Breast epithelium (tissue), 4 donors: ENCODE data around the gene ERFL. TPM values are rescaled to one million over a fixed set of nuclear protein-coding genes. Genes with fewer than 3 reads are reported as not detected.

Experiments
- DNase-seq, 2 donors: peaks; one replicate each; pipeline ENCODE4 v3.0.0-alpha.2; 2019; ENCODE audit warnings: low spot score in 2 of 2
- H3K27ac ChIP-seq, 2 donors: fragments of 200-600 bp; sonication (generic) in 1 of 2; one replicate each; pipeline ENCODE4 v1.5.1; 2016 to 2019; ENCODE audit warnings: mild to moderate bottlenecking in 1 of 2
- H3K27me3 ChIP-seq, 2 donors: fragments of 200-600 bp; sonication (generic) in 1 of 2; one replicate each; pipeline versions ENCODE4 v1.5.1 to v1.6.0; 2017 to 2019; ENCODE audit warnings: control low read depth in 1 of 2, mild to moderate bottlenecking in 1 of 2
- H3K36me3 ChIP-seq: fragments of 200-600 bp; one replicate; pipeline ENCODE4 v1.5.1; 2019
- H3K4me1 ChIP-seq, 2 donors: fragments of 200-600 bp; sonication (generic); one replicate each; pipeline ENCODE4 v1.5.1; 2016 to 2019; ENCODE audit warnings: control low read depth in 1 of 2
- H3K4me3 ChIP-seq, 3 donors: fragments of 200-600 bp; sonication (generic); 1 replicate in 2 of 3; 2 replicates in 1 of 3; pipeline ENCODE4 v1.5.1; 2016 to 2019; ENCODE audit warnings: mild to moderate bottlenecking in 3 of 3, moderate library complexity in 2 of 3
- H3K9me3 ChIP-seq, 2 donors: fragments of 200-600 bp; sonication (generic) in 1 of 2; one replicate each; pipeline ENCODE4 v1.5.1; 2016 to 2019; ENCODE audit warnings: control low read depth in 1 of 2
- POLR2A ChIP-seq: fragments of 450-650 bp; IDR thresholded peaks from one replicate; pipeline ENCODE4 v1.6.1; 2016; ENCODE audit warnings: antibody characterized with exemption, mild to moderate bottlenecking, moderate library complexity
- POLR2AphosphoS5 ChIP-seq, 3 donors: sonication (generic); formaldehyde crosslinking; IDR thresholded peaks; one replicate each; pipeline ENCODE4 v1.6.1; 2017; ENCODE audit warnings: antibody characterized with exemption in 3 of 3
- intact Hi-C: fragments of 100-400 bp; cut with DNase I; formaldehyde crosslinking; loops from one replicate; pipeline ENCODE4 v1.15.1; 2023; ENCODE audit warnings: low total_unique reads
- total RNA-seq, 3 donors: library from RNA; depleted of rRNA; stranded (reverse); fragments of >200 nt; gene quantifications; one replicate each; pipeline ENCODE4 v1.1.0, GENCODE V29; 2016
- TF ChIP-seq, protein P1 (sequence below), 3 donors: fragments of 450-650 bp; IDR thresholded peaks; one replicate each; pipeline ENCODE4 v1.5.1; 2016 to 2017; ENCODE audit warnings: antibody characterized with exemption in 3 of 3, mild to moderate bottlenecking in 3 of 3, moderate library complexity in 3 of 3

The ERFL gene
- total RNA-seq, 3 donors from 2014 or later, result 0.15 TPM; not detected in 2

DNA sequence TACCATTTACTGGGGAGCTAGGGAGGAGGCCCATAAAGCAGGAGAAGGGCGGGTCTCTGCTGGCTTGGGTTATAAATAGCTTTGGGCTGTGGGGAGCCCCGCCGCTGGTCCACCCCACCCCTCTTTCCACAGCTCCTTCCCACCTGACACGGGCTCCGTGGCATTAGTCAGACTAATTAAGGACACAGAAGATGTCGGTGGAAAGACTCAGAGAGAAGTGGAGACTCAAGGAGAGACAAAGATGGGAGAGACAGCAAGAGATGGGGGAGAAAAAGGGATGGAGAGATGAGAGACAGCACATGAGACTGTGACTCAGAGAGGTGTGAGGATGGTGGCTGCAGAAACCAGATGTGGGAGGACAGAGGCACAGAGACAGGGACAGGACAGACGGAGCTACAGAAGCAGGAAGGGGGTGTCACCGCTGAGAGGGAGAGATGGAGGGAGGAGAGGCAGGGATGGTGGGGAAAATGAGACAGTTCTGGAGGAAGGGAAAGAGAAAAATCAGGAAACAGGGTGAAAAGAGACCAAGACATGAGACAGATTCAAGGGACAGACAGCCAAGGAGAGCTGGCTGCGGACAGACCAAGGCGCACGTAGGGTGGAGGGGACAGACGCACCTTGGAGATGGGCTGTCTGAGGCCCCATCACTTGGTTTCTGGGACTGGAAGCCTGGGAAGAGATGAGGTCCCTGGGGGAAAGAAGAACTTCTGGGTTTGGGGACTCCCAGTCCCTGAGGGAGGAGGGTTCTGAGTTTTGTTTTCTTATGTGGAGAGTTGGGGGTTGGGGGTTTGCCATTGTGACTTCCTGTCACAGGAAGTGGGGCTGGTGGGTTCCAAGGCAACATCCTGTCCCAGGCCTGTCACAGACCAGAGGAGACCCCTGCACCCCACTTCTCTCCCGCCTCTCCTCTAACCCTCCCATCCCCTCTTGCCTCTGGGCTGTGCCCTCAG, 41.2 kb downstream of the ERFL start:
- H3K9me3 ChIP-seq, result no peaks in the 10 kb centered on the region
- no peaks in the 10 kb centered on the region for H3K27me3 ChIP-seq
- intact Hi-C loops, result no loop called here
- H3K36me3 ChIP-seq, result no peaks in the 10 kb centered on the region
- DNase-seq, result no peak
- H3K4me1 ChIP-seq, result peaks cover 0 to 6% of the 10 kb centered on the region in 2 donors
- TF ChIP-seq POLR2A, result no peak
- no peak for TF ChIP-seq POLR2AphosphoS5 (IDR thresholded peaks at IDR 0.05)
- TF ChIP-seq, protein P1, sequence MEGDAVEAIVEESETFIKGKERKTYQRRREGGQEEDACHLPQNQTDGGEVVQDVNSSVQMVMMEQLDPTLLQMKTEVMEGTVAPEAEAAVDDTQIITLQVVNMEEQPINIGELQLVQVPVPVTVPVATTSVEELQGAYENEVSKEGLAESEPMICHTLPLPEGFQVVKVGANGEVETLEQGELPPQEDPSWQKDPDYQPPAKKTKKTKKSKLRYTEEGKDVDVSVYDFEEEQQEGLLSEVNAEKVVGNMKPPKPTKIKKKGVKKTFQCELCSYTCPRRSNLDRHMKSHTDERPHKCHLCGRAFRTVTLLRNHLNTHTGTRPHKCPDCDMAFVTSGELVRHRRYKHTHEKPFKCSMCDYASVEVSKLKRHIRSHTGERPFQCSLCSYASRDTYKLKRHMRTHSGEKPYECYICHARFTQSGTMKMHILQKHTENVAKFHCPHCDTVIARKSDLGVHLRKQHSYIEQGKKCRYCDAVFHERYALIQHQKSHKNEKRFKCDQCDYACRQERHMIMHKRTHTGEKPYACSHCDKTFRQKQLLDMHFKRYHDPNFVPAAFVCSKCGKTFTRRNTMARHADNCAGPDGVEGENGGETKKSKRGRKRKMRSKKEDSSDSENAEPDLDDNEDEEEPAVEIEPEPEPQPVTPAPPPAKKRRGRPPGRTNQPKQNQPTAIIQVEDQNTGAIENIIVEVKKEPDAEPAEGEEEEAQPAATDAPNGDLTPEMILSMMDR (IDR thresholded peaks at IDR 0.05), result no peak
- peak overlapping the region; percentile 65 to 81 for H3K27ac ChIP-seq
- H3K4me3 ChIP-seq, result peak overlapping the region in 2 of 3 donors; percentile 10 to 41

DNA sequence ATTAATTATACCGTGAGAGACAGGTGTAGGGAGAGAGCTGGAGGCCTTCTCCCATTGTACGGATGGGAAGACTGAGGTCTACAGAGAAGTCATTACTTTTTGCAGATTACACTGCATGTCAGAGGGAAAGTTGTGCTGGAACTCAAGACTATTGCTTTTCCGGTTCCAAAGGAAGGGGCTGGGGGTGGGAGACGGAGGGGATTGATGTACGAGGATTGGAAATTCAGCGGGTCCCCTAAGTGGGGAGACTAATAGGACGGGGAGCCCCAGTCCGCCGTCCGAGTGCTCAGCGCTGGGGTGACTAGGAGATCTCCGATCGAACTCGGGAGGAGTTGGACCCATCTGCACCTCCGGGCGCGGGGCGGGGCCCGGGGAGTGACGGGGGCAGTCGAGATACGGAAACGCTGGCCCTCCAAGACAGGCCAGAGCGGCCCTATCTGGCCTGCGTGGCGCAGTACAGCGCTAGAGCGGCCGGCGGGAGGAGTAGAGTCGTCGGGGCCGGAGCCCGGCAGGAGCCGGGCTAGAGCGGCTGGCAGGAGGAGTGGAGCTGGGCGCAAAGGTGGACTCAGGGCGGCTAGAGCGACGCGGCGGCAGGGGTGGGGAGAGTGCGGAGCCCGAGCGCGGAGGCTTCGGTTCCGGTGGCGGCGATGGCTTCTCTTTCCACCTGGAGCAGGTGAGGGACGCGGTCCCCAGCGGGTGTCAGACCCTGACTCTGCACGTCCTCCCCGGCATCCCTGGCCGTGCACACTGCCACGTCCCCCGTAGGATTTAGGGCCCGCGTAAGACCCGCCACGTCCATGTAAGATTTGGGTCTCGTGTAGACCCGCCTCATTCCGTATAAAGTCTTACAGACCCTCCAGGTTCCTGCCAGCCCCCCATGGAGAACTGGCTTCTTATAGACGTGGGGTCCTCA, 44.2 kb downstream of the ERFL start:
- intact Hi-C loops, result no loop called here
- H3K36me3 ChIP-seq, result no peaks in the 10 kb centered on the region
- H3K27me3 ChIP-seq, result no peaks in the 10 kb centered on the region
- H3K4me3 ChIP-seq, result peak overlapping the region; percentile 87 to 96 (median 94)
- H3K27ac ChIP-seq, result peak overlapping the region; percentile 87 to 90
- TF ChIP-seq POLR2AphosphoS5 (IDR thresholded peaks at IDR 0.05) (peak; percentile 32 to 68 (median 63)), POLR2A (peak; percentile 20)
- TF ChIP-seq, protein P1 (IDR thresholded peaks at IDR 0.05), result no peak
- no peaks in the 10 kb centered on the region for H3K9me3 ChIP-seq
- peak; percentile 93 to 94 for DNase-seq
- peaks cover 0 to 6% of the 10 kb centered on the region in 2 donors for H3K4me1 ChIP-seq

DNA sequence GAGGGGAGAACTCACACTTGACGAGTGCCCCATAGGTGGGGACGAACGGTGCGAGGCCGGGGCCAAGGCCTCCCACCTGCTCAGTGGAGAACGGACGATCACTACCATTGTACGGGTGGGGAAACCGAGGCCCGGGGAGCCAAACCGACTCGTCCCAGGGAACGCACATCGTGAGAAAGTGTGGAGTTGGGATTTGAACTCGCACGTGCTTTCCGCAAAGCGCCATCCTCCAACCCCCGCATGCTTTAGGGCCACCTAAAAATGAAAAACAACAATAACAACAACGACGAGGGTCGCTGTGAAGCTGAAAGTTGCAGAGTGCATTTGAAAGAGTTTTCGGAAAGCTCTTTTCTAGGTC, 44.8 kb downstream of the ERFL start:
- Histone ChIP-seq H3K4me1 (peaks cover 0 to 6% of the 10 kb centered on the region in 2 donors), H3K27ac (peak overlapping the region; percentile 87 to 90), H3K27me3 (no peaks in the 10 kb centered on the region), H3K36me3 (no peaks in the 10 kb centered on the region), H3K9me3 (no peaks in the 10 kb centered on the region), H3K4me3 (peak overlapping the region; percentile 87 to 96 (median 94))
- intact Hi-C loops, result no loop called here
- TF ChIP-seq, protein P1 (IDR thresholded peaks at IDR 0.05), result no peak
- TF ChIP-seq POLR2AphosphoS5 (IDR thresholded peaks at IDR 0.05) (no peak), POLR2A (no peak)
- no peak for DNase-seq

DNA sequence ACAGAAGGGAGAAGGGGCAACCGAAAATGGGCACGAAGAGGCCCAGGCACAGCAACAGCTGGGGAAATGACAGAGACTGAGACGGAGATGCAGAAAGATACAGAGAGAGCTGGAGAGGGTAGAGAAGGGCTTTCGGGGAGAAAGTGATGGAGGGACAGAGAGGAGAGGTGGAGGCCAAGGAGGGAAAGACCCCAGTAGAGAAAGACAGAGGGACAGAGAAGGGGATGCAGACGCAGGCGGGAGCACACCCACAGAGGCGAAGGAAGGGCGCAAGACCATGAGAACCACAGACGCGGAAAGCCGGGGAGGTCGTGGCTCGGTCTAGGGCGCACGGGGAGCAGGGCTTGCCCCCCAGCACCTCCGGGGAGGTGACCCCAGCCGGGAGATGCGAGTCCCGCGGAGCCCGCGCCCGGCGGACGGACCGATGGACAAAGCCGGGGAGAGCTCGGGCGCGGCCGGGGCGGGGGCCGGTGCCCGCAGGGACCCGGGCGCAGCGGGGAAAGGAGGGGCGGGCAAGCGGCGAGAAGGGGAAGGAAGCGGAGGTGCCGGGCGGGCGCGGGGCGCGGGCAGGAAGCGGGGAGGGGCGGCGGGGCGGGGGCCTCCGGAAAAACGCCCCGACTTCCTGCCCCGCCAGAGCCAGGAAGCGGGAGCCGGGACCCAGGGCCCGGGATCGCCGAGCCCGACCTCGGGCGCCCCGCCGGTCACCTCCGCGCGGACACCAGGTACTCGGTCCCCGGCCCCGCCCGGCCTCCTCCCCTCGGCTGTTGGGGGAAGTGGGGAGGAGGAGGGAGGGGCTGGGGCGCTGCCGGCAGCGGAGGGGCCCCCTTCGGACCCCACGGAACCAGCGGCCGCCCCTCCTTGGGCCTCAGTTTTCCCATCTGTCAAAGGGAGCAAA, 45.4 kb downstream of the ERFL start, which contains the start of gene ARHGEF1:
TSS of gene ARHGEF1 (plus strand) at position 617 of the 895 bp plus-strand sequence. CDS start 4,899 bp downstream, outside the sequence.
- TF ChIP-seq, protein P1 (IDR thresholded peaks at IDR 0.05), result no peak
- no peak for TF ChIP-seq POLR2A
- no peak for TF ChIP-seq POLR2AphosphoS5 (IDR thresholded peaks at IDR 0.05)
- H3K27me3 ChIP-seq, result no peaks in the 10 kb centered on the region
- peak within 1 kb of the TSS; percentile 87 to 90 for H3K27ac ChIP-seq
- H3K4me1 ChIP-seq, result peaks cover 0 to 6% of the 10 kb centered on the region in 2 donors
- intact Hi-C loops, result no loop called here
- H3K9me3 ChIP-seq, result no peaks in the 10 kb centered on the region
- no peak for DNase-seq
- H3K36me3 ChIP-seq, result no peaks in the 10 kb centered on the region
- H3K4me3 ChIP-seq, result peak within 1 kb of the TSS; percentile 87 to 96 (median 94)
